RPMI7951 (cell line): ENCODE data around the gene FAF1. TPM values are rescaled to one million over a fixed set of nuclear protein-coding genes. Genes with fewer than 3 reads are reported as not detected.
"Not testable (repeated sequence)": the region's sequence is repeated elsewhere in the genome, so short reads cannot be mapped to it uniquely, and the experiment has no call there.

Source experiments
- DNase-seq: peaks from one replicate; pipeline ENCODE4 v3.0.0-alpha.2; 2012; ENCODE audit warnings: low read depth
- total RNA-seq: library from RNA; depleted of rRNA; stranded (reverse); fragments of >200 nt; shearing (Covaris generic); gene quantifications from 2 replicates; pipeline ENCODE4 v1.2.3, GENCODE V29; 2014

FAF1 gene
- total RNA-seq, 1 experiment from 2014 or later, result 102 TPM

- not testable (repeated sequence) for DNase-seq
Measured at GRCh38 chr1:50910356-50910755, 49.7 kb downstream of the FAF1 start.

- not testable (repeated sequence) for DNase-seq
Measured at GRCh38 chr1:50907610-50908009, 52.5 kb downstream of the FAF1 start.

- DNase-seq, result not testable (repeated sequence)
Measured at GRCh38 chr1:50906050-50906449, 54.0 kb downstream of the FAF1 start.

GRCh38 chr1:50902419-50902818 lies 57.6 kb downstream of the FAF1 start:
- DNase-seq, result no peak

- no peak for DNase-seq
Measured at GRCh38 chr1:50901872-50902271, 58.2 kb downstream of the FAF1 start.

GRCh38 chr1:50898773-50899172 lies 61.3 kb downstream of the FAF1 start:
- DNase-seq, result no peak

- no peak for DNase-seq
Measured at GRCh38 chr1:50894340-50894739, 65.7 kb downstream of the FAF1 start.

GRCh38 chr1:50893466-50893865 lies 66.6 kb downstream of the FAF1 start:
- no peak for DNase-seq

GRCh38 chr1:50887555-50887954 lies 72.5 kb downstream of the FAF1 start:
- DNase-seq, result not testable (repeated sequence)

GRCh38 chr1:50880373-50880772 lies 79.7 kb downstream of the FAF1 start:
- DNase-seq, result no peak

- DNase-seq, result no peak
Measured at GRCh38 chr1:50879137-50879536, 80.9 kb downstream of the FAF1 start.

GRCh38 chr1:50878434-50878833 lies 81.6 kb downstream of the FAF1 start:
- no peak for DNase-seq

- DNase-seq, result no peak
Measured at GRCh38 chr1:50877641-50878040, 82.4 kb downstream of the FAF1 start.

- DNase-seq, result peak; percentile 79
Measured at GRCh38 chr1:50873458-50874187, 86.4 kb downstream of the FAF1 start.

- not testable (repeated sequence) for DNase-seq
Measured at GRCh38 chr1:50864845-50865244, 95.2 kb downstream of the FAF1 start.

GRCh38 chr1:50861772-50862171 lies 98.3 kb downstream of the FAF1 start:
- DNase-seq, result no peak

GRCh38 chr1:50860702-50861101 lies 99.4 kb downstream of the FAF1 start:
- DNase-seq, result no peak

- no peak for DNase-seq
Measured at GRCh38 chr1:50860256-50860655, 99.8 kb downstream of the FAF1 start.

- DNase-seq, result no peak
Measured at GRCh38 chr1:50859657-50860056, 100.4 kb downstream of the FAF1 start.

GRCh38 chr1:50858761-50859160 lies 101.3 kb downstream of the FAF1 start:
- DNase-seq, result no peak

- DNase-seq, result no peak
Measured at GRCh38 chr1:50857702-50858101, 102.4 kb downstream of the FAF1 start.

GRCh38 chr1:50853325-50853724 lies 106.7 kb downstream of the FAF1 start:
- DNase-seq, result no peak

- no peak for DNase-seq
Measured at GRCh38 chr1:50852889-50853288, 107.2 kb downstream of the FAF1 start.

GRCh38 chr1:50851466-50851865 lies 108.6 kb downstream of the FAF1 start:
- DNase-seq, result no peak
